HFF-Myc (cell line): Measurements from ENCODE around the gene ZMYND19.
A peak's percentile ranks its signal among the peaks of the same experiment; 100 is the strongest.

ENCODE experiments used
- DNase-seq: peaks from one replicate; pipeline ENCODE4 v3.0.0-alpha.2; 2011; ENCODE audit warnings: low read depth; ENCODE audit errors: extremely low read depth
- H3K4me3 ChIP-seq: replicated peaks from 2 replicates; pipeline ENCODE4 v1.5.1; 2011; ENCODE audit warnings: low read depth, mild to moderate bottlenecking, control low read depth, low read length
- TF ChIP-seq, protein P1 (sequence below): IDR thresholded peaks from 2 replicates; pipeline ENCODE4 v1.5.1; 2012; ENCODE audit warnings: mild to moderate bottlenecking, low read depth, low read length, control low read depth; ENCODE audit errors: missing control alignments

Gene ZMYND19

GRCh38 chr9:137612741-137613142 lies 22.4 kb upstream of the ZMYND19 start:
- no peak overlapping the region for H3K4me3 ChIP-seq
- TF ChIP-seq, protein P1, sequence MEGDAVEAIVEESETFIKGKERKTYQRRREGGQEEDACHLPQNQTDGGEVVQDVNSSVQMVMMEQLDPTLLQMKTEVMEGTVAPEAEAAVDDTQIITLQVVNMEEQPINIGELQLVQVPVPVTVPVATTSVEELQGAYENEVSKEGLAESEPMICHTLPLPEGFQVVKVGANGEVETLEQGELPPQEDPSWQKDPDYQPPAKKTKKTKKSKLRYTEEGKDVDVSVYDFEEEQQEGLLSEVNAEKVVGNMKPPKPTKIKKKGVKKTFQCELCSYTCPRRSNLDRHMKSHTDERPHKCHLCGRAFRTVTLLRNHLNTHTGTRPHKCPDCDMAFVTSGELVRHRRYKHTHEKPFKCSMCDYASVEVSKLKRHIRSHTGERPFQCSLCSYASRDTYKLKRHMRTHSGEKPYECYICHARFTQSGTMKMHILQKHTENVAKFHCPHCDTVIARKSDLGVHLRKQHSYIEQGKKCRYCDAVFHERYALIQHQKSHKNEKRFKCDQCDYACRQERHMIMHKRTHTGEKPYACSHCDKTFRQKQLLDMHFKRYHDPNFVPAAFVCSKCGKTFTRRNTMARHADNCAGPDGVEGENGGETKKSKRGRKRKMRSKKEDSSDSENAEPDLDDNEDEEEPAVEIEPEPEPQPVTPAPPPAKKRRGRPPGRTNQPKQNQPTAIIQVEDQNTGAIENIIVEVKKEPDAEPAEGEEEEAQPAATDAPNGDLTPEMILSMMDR = no peak
- no peak for DNase-seq

- H3K4me3 ChIP-seq = no peak overlapping the region
Measured at GRCh38 chr9:137611623-137612609, 21.6 kb upstream of the ZMYND19 start.

DNA sequence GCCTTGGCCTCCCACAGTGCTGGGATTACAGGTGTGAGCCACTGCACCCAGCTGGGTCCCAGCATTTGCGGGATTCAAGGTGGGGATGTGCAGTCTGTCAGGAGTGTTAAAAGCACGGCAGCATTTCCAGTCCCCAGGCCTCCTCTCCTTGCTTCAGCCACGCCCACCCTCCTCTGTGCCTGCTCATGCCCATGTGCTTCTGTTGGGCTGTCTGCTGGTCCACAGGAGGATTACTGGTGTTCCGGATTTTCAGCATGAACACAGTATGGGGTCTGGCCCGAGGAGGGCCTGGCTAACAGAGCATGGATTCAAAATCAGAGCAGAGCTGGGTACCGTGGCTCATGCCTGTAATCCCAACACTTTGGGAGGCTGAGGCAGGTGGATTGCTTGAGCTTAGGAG lies 20.6 kb upstream of the ZMYND19 start:
- H3K4me3 ChIP-seq = no peak overlapping the region
- TF ChIP-seq, protein P1 = no peak
- DNase-seq = no peak

More at GRCh38 chr9:137611623-137612609, 21.6 kb upstream of the ZMYND19 start:
- TF ChIP-seq, protein P1 = no peak
- no peak for DNase-seq

GRCh38 chr9:137607141-137607857 lies 17.0 kb upstream of the ZMYND19 start:
- DNase-seq = no peak
- TF ChIP-seq, protein P1 = no peak
- H3K4me3 ChIP-seq = peak overlapping the region; percentile 49; the same call in 1 of the 2 replicates

DNA sequence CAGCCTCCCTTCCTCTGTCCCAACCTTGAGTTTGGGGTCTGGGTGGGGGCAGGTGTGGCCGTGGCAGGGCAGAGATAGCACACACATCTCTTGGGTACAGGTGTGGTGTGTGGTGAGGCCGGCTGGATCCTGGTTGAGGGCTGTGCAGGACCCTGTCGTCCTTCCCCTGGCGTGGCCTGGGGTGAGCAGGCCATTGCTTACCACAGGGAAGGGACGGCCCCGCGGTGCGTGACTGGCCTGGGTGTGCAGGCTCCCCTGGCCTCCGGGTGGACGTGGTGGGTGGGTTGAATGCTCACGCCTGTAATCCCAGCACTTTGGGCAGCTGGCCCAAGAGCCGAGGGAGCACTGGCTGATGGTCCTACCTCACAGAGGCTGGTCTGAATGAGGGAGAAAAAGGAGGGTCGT lies 16.4 kb upstream of the ZMYND19 start:
- TF ChIP-seq, protein P1 = no peak
- H3K4me3 ChIP-seq = peak overlapping the region; percentile 49
- no peak for DNase-seq

DNA sequence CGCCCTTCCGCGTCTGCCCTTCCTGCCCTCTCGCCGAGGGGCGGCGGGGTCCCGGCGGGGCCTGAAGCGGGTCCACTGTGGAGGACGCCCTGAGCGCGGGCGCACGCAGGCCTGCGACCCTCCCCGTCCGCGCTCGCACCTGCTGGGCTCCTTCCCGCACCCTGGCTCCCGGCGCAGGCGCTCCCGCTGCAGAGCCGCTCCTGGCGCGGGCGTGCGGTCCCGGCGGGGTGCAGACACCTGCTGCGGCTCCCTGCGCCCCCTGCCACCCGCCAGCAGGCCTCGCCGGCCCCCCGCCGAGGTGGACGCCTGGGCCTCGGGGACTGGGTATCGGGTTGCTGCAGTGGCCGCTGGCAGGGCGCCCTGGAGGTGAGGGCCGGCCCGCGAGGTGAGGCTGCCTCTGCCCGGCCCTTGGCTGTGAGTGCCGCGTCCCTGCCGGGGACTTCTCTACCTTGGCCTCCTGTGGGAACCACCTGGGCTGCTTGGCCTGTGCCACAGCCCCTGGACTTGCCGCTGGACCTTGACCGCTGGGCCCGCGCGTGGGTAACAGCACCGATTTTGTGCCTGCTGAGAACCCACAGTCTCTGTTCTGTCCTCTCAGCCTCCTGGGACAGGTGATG lies 15.8 kb upstream of the ZMYND19 start:
- no peak for DNase-seq
- TF ChIP-seq, protein P1 = no peak
- peak overlapping the region; percentile 49 for H3K4me3 ChIP-seq
